ENCODE measurements around the gene NEUROD2.

GRCh38 chr17:39579318-39580081 lies 28.2 kb downstream of the NEUROD2 start:
- TF ChIP-seq CTCF (IDR thresholded peaks at IDR 0.05) (no peak), REST (IDR thresholded peaks at IDR 0.05; ENCODE audit: insufficient read depth in 1 of 2, low read depth in 2 of 2, low read length in 1 of 2) (no peak), TCF7L2 (IDR thresholded peaks at IDR 0.05; ENCODE audit: low read depth, low read length) (no peak), POLR2AphosphoS5 (IDR thresholded peaks at IDR 0.05; ENCODE audit: low read depth, low read length) (no peak)
